NCI-H526 (cell line): Measurements from ENCODE around the gene ARHGAP42.
"Not testable (repeated sequence)": the region's sequence is repeated elsewhere in the genome, so short reads cannot be mapped to it uniquely, and the experiment has no call there.

Source experiments
- DNase-seq, 2 experiments: peaks; one replicate each; lab custom pipeline; 2025; lab: John Stamatoyannopoulos, UW

ARHGAP42 gene

GRCh38 chr11:100872951-100873740 is 186.1 kb downstream of the ARHGAP42 start:
- peak; percentile 58 to 66 for DNase-seq

- DNase-seq: no peak
Measured at GRCh38 chr11:100874203-100874602, 187.1 kb downstream of the ARHGAP42 start.

- DNase-seq: no peak
Measured at GRCh38 chr11:100875521-100875869, 188.4 kb downstream of the ARHGAP42 start.

GRCh38 chr11:100876815-100877520 is 189.9 kb downstream of the ARHGAP42 start:
- DNase-seq: peak in 1 of 2 experiments; percentile 10

- DNase-seq: no peak
Measured at GRCh38 chr11:100878474-100878873, 191.4 kb downstream of the ARHGAP42 start.

- no peak for DNase-seq
Measured at GRCh38 chr11:100882957-100883356, 195.9 kb downstream of the ARHGAP42 start.

- no peak for DNase-seq
Measured at GRCh38 chr11:100883830-100884229, 196.7 kb downstream of the ARHGAP42 start.

GRCh38 chr11:100887659-100888058 is 200.6 kb downstream of the ARHGAP42 start:
- no peak for DNase-seq

- DNase-seq: no peak
Measured at GRCh38 chr11:100888836-100889235, 201.7 kb downstream of the ARHGAP42 start.

GRCh38 chr11:100889758-100890157 is 202.7 kb downstream of the ARHGAP42 start:
- no peak for DNase-seq

- no peak for DNase-seq
Measured at GRCh38 chr11:100890789-100891188, 203.7 kb downstream of the ARHGAP42 start.

GRCh38 chr11:100892886-100893285 is 205.8 kb downstream of the ARHGAP42 start:
- peak in 1 of 2 experiments; percentile 16 for DNase-seq

GRCh38 chr11:100895449-100895848 is 208.4 kb downstream of the ARHGAP42 start:
- no peak for DNase-seq

- not testable (repeated sequence) for DNase-seq
Measured at GRCh38 chr11:100895976-100896375, 208.9 kb downstream of the ARHGAP42 start.

- DNase-seq: not testable (repeated sequence)
Measured at GRCh38 chr11:100901471-100901870, 214.4 kb downstream of the ARHGAP42 start.

GRCh38 chr11:100902454-100903141 is 215.5 kb downstream of the ARHGAP42 start:
- DNase-seq: no peak

- no peak for DNase-seq
Measured at GRCh38 chr11:100903284-100903683, 216.2 kb downstream of the ARHGAP42 start.

- no peak for DNase-seq
Measured at GRCh38 chr11:100905684-100906083, 218.6 kb downstream of the ARHGAP42 start.

GRCh38 chr11:100908746-100909145 is 221.7 kb downstream of the ARHGAP42 start:
- DNase-seq: peak; percentile 89 to 94

- DNase-seq: no peak
Measured at GRCh38 chr11:100910808-100911207, 223.7 kb downstream of the ARHGAP42 start.

- no peak for DNase-seq
Measured at GRCh38 chr11:100914415-100915110, 227.5 kb downstream of the ARHGAP42 start.
